Measurements from ENCODE around the gene CHRNB1. TPM values are rescaled to one million over a fixed set of nuclear protein-coding genes. Genes with fewer than 3 reads are reported as not detected.

CHRNB1 gene
- total and polyA plus RNA-seq, 10 of the 15 experiments (the other 5 are each of a cell fraction or from before 2014, with no cell fraction given): 5.8 to 14.8 (median 11.3) TPM

- ATAC-seq (no peak), DNase-seq (ENCODE audit: low read depth, low spot score) (no peak), FAIRE-seq (no peak)
- ChIA-PET POLR2A (interaction anchor here (0.6 to 0.7 kb wide), 3 partner anchors 8 to 12 kb away, joined by 3 to 5 read pairs (median 3); no protein-coding TSS in a partner anchor), CTCF (no interaction called here), SMC1A (ENCODE audit: uncharacterized antibody, unreplicated experiment) (no interaction called here), RAD21 (ENCODE audit: unreplicated experiment) (no interaction called here)
- Histone ChIP-seq H3K4me3 (no peak overlapping the region), H3K27me3 (replicated peaks in 1 of 2; ENCODE audit: control insufficient read depth in 2 of 2, insufficient read depth in 2 of 2, low read length in 1 of 2) (no peaks in the 10 kb centered on the region), H2AFZ (ENCODE audit: control insufficient read depth, low read depth, low read length) (no peak overlapping the region), H4K20me1 (ENCODE audit: control insufficient read depth, insufficient read depth) (no peaks in the 10 kb centered on the region), H3K79me2 (ENCODE audit: control insufficient read depth, insufficient read depth, low read length) (peaks cover 2% of the 10 kb centered on the region; the same call in 1 of the 2 replicates), H3K4me1 (ENCODE audit: control insufficient read depth, insufficient read depth, low read length) (peaks cover 4% of the 10 kb centered on the region), H3K9ac (ENCODE audit: control insufficient read depth, insufficient read depth, low read length) (no peak overlapping the region), H3K9me3 (replicated peaks; ENCODE audit: control insufficient read depth, insufficient read depth, low read length) (no peaks in the 10 kb centered on the region), H3K4me2 (ENCODE audit: control insufficient read depth, insufficient read depth) (no peak overlapping the region), H3K27ac (ENCODE audit: control insufficient read depth, insufficient read depth) (no peak overlapping the region), H3K36me3 (ENCODE audit: control insufficient read depth in 2 of 2, insufficient read depth in 2 of 2, low read length in 1 of 2) (peaks cover 2 to 3% of the 10 kb centered on the region in 2 experiments; a peak in 2 of 4 replicates)
- in situ Hi-C loops (cut with MboI) (no loop called here), intact Hi-C loops (cut with micrococcal nuclease; ENCODE audit: unreplicated experiment) (no loop called here)
- no TSS peak for BruUV-seq (replicated peaks)
- TF ChIP-seq YY1 (IDR thresholded peaks at IDR 0.05; ENCODE audit: low read depth, low read length) (peak; percentile 88), MYB (IDR thresholded peaks at IDR 0.05; ENCODE audit: borderline replicate concordance, low read depth, low read length) (no peak)
- WGBS (ENCODE audit: insufficient coverage, insufficient replicate concordance, low lambda C conversion rate, missing lambda C conversion rate): 66% methylated on average over 3 of the region's 3 CpGs
Measured at GRCh38 chr17:7459961-7460545, 15.2 kb downstream of the CHRNB1 start.

- in situ Hi-C loops (cut with MboI): no loop called here
- FAIRE-seq (no peak), DNase-seq (ENCODE audit: low read depth, low spot score) (no peak), ATAC-seq (no peak)
- Histone ChIP-seq H3K4me1 (ENCODE audit: control insufficient read depth, insufficient read depth, low read length) (peaks cover 3% of the 10 kb centered on the region; the same call in 1 of the 2 replicates), H3K9ac (ENCODE audit: control insufficient read depth, insufficient read depth, low read length) (no peak overlapping the region), H3K79me2 (ENCODE audit: control insufficient read depth, insufficient read depth, low read length) (peaks cover 2% of the 10 kb centered on the region; the same call in 1 of the 2 replicates), H3K4me2 (ENCODE audit: control insufficient read depth, insufficient read depth) (no peak overlapping the region), H3K36me3 (ENCODE audit: control insufficient read depth in 2 of 2, insufficient read depth in 2 of 2, low read length in 1 of 2) (peaks cover 3 to 4% of the 10 kb centered on the region in 2 experiments; a peak in 3 of 4 replicates), H3K27me3 (replicated peaks in 1 of 2; ENCODE audit: control insufficient read depth in 2 of 2, insufficient read depth in 2 of 2, low read length in 1 of 2) (no peaks in the 10 kb centered on the region), H3K9me3 (replicated peaks; ENCODE audit: control insufficient read depth, insufficient read depth, low read length) (no peaks in the 10 kb centered on the region), H3K4me3 (no peak overlapping the region), H3K27ac (ENCODE audit: control insufficient read depth, insufficient read depth) (no peak overlapping the region), H2AFZ (ENCODE audit: control insufficient read depth, low read depth, low read length) (no peak overlapping the region), H4K20me1 (ENCODE audit: control insufficient read depth, insufficient read depth) (no peaks in the 10 kb centered on the region)
- ChIA-PET RAD21 (ENCODE audit: unreplicated experiment) (no interaction called here), SMC1A (ENCODE audit: uncharacterized antibody, unreplicated experiment) (no interaction called here), POLR2A (interaction anchor here (0.7 kb wide), 1 partner anchor 15 kb away, joined by 3 read pairs; no protein-coding TSS in a partner anchor), CTCF (no interaction called here)
- TSS peak; percentile 40 for BruUV-seq (replicated peaks)
- 88% methylated on average over 7 of the region's 7 CpGs for WGBS (ENCODE audit: insufficient coverage, insufficient replicate concordance, low lambda C conversion rate, missing lambda C conversion rate)
- intact Hi-C loops (cut with micrococcal nuclease; ENCODE audit: unreplicated experiment): no loop called here
- TF ChIP-seq ZNF207 (IDR thresholded peaks at IDR 0.05; ENCODE audit: borderline replicate concordance) (no peak), NFYB (IDR thresholded peaks at IDR 0.05; ENCODE audit: insufficient read depth, low read depth, low read length) (no peak), SREBF2 (IDR thresholded peaks at IDR 0.05; ENCODE audit: low read length) (no peak), EGR1 (IDR thresholded peaks at IDR 0.05; ENCODE audit: borderline replicate concordance in 1 of 2, low read depth in 2 of 2, low read length in 2 of 2) (no peak), BCL3 (IDR thresholded peaks at IDR 0.05; ENCODE audit: borderline replicate concordance, insufficient read depth, low read depth, low read length, poor library complexity, severe bottlenecking) (no peak), CREB1 (IDR thresholded peaks at IDR 0.05; ENCODE audit: low read depth) (no peak), MAX (IDR thresholded peaks at IDR 0.05; ENCODE audit: low read depth, low read length) (no peak), YY1 (IDR thresholded peaks at IDR 0.05; ENCODE audit: low read depth, low read length) (no peak), TAF1 (IDR thresholded peaks at IDR 0.05; ENCODE audit: borderline replicate concordance, low read depth, low read length) (no peak), BHLHE40 (IDR thresholded peaks at IDR 0.05; ENCODE audit: borderline replicate concordance in 1 of 2, low read depth in 2 of 2, low read length in 1 of 2) (no peak)
Measured at GRCh38 chr17:7460850-7461660, 16.2 kb downstream of the CHRNB1 start.

Data from GM12878 (cell line).